HG02973 (cell line): ENCODE measurements around the gene TMEM161B.
"Not testable (repeated sequence)": the region's sequence is repeated elsewhere in the genome, so short reads cannot be mapped to it uniquely, and the experiment has no call there.

Source experiments
- ATAC-seq: cut with Tn5 transposase; IDR thresholded peaks from one replicate; pipeline ENCODE4 v1.9.1; 2021; ENCODE audit warnings: moderate library complexity; ENCODE audit not compliant: unreplicated experiment

Gene TMEM161B

DNA sequence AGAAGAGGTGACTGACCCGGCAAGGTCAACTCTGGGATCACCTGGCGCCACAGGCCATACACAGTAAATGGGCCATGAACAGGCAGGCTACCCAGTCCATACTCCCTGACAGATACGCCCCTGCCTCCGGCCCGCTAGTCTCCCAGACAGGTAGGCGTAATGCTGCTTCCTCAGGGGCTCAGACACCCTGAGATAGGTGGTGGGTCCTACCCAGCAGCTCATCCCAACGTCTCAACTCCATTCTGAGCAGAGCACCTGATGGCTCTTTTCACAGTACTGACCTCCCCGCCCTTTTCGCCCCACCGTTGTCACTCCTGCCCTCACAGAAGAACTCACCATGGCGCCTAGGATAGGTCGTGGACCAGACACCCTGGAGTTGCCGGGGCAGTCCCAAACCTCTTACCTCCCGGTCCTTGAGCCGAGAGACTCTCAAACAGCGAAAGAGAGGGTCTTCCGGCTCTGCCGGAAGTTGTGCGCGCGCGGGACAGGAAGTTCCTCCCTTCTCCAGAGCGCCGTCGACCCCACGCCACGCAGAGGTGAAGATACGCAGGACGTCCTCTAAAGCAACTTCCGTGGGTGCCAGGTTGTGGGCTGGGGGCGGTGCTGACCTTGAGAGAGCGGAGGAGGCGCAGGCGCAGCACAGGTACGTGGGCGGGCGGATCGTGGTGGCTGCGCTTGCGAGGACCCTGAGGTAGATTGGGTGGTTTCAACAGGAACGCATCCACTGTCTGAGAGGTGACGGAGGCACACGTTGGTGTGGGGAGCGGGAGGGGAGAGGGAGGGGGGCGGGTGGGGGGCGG is at the start of gene TMEM161B:
TMEM161B (minus strand) TSS at position 461 of the 800 bp plus-strand sequence; CDS start at position 339, 122 bp downstream.
- ATAC-seq = peak; percentile 99

DNA sequence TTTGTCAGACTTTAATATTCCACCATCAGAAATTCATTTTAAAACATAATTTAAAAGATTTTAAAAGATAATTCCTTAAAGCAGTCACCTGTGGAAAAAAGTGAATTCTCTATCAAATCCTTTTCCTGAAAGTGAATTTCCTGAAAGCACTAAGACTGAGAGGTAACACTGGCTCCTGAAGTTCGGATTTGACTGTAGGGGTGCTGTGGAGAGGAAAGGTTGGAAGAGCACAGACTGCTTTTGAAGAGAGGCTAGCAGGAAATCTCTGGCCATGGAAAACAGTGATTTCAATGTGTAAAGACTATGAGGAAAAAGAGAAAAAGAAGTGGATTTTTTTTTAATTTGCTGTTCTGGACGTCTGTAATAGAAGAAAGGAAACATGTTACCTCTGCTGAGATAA is 35.7 kb upstream of the TMEM161B start:
- no peak for ATAC-seq

- no peak for ATAC-seq
Observed at GRCh38 chr5:88298425-88298824, 29.8 kb upstream of the TMEM161B start.

GRCh38 chr5:88290801-88291200 is 22.2 kb upstream of the TMEM161B start:
- ATAC-seq = no peak

DNA sequence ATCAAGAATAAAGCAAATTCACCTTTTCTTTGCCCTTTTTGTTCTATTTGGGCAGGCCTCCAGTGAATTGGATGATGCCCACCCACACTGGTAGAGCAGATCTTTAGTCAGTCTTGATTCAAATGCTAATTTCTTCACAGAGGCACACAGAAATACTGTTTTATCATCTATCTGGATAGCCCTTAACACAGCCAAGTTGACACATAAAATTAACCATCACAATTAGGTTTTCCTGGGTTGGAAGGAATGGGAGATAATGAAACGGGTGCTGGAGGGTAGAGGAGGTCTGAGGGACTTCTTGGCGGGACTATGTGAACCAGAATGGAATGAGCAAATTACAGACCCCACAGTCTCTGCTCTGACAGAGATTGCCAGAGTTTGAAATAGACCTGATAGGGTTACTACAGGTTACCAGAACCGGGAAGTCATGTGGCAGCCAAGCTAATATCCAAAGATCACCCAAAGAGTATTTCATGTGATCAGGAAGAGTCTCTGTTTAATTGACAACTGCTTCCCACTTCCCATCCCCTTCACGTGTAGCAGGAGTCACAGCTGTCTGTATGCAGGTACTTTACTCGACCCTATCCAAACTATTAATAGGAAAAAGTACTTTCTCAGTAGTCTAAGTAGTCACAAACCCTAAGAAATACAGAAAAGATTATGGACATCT is 20.0 kb upstream of the TMEM161B start:
- no peak for ATAC-seq

- ATAC-seq = no peak
Observed at GRCh38 chr5:88287846-88288527, 19.3 kb upstream of the TMEM161B start.

DNA sequence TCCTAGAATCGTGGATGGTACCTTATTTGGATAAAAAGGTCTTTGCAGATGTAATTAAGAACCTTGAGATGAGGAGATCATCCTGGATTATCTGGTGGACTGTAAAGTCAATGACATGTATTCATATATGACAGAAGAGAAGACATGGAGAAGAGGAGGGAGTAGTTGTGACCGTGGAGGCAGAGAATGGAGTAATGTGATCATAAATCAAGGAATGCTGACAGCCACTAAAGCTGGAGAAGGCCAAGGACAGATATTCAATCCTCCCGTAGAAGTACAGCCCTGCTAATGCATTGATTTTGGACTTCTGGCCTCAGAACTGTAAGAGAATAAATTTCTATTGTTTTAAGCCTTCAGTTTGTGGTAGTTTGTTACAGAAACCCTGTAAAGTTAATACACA is 18.7 kb upstream of the TMEM161B start:
- no peak for ATAC-seq

DNA sequence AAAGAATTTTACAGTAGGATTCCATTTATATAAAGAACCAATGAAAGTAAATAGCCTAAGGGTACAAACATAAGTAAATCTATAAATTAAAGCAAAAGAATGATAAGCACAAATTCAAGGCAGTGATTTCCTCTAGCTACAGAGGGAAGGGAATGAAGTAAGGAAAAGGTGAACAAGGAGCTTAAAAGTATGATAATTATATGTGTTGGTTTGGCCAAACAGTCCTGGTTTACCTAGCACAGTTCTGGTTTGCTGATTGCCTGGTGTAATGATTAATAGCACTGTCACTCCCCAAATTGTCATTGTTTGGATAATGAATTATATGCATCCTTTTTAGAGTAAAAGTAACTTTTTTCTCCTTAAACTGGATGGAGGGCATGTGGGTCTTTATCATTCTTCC is 15.0 kb upstream of the TMEM161B start:
- no peak for ATAC-seq

DNA sequence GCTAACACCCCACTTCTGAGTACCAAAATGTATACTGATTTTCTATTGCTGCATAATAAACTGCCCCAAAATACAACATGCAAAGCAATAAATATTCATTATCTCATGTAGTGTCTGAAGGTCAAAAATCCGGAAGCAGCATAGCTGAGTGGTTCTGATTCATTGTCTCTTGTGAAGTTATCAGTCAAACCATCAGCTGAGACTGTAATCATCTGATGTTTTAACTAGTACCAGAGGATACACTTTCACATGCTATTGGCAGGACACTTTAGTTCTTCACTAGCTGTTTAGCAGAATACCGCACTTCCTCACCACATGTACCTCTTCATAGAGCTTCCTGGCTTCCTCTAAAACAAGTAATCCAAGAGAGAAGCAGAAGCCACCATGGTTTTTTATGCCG is 12.7 kb upstream of the TMEM161B start:
- ATAC-seq = no peak

- ATAC-seq = no peak
Observed at GRCh38 chr5:88279584-88279983, 10.9 kb upstream of the TMEM161B start.

DNA sequence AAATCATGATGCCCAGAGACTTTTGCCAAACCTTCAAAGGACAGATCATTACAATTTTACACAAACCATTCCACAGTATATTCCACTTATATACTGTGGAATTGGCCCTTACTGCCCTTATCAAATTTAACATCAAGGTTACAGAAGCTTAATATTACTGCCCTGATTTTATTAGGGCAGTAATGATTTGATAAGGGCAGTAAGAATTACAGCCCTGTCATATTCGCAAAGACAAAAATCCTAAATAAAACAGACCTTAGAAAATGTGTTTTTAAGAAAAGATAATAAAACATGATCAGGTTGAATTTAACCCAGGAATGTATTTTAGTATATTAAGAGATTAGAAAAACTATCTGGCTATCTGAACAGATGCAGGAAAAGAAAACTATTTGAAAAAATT is 7.7 kb upstream of the TMEM161B start:
- no peak for ATAC-seq

- no peak for ATAC-seq
Observed at GRCh38 chr5:88275581-88275980, 6.9 kb upstream of the TMEM161B start.

DNA sequence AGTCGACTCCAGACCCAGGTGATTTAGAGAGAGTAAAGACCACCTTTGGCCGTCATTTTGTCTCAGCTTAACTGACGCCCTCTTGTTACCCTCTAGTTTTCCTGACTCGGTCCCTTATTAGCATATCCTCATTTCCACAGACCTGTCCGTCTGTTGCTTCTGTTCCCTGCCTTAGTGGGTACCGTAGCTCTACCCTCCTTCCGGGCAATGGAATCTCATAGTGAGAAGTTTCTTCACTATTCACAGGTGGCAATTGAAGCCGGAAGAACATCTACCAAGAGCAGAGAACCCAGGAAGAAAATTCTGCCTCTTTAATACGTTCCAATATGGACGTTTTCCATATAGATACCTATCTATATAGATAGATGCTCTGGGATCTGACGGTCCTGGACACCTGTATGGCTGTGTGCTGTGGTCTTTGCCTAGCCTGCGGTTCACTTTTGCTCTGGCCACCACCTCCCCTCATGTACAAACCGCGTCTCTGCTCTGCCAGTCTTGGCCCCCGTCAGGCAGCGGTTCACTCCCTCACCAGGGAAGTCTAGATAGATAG is 652 bp upstream of the TMEM161B start:
- peak; percentile 8 for ATAC-seq

GRCh38 chr5:88264565-88264964 is 4.1 kb downstream of the TMEM161B start:
- not testable (repeated sequence) for ATAC-seq

DNA sequence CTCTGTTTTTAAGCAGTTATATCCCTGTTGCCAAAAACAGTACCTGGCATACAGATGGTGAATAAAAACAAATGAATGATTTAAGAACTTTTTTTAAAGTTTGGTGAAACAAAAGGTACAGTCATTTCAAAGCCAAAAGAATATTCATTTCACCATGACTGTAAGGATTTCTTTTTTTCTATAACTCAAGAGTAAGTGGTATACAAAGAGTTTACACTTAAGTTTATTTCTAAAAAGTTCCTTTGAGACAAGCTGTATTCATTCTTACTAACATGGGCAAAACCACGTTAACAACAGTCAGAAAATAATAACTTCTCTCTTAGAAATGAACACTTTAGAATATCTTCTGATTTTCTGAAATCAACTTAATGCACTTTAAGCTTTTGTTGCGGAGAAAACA is 5.3 kb downstream of the TMEM161B start:
- ATAC-seq = no peak

- no peak for ATAC-seq
Observed at GRCh38 chr5:88262116-88262515, 6.5 kb downstream of the TMEM161B start.

DNA sequence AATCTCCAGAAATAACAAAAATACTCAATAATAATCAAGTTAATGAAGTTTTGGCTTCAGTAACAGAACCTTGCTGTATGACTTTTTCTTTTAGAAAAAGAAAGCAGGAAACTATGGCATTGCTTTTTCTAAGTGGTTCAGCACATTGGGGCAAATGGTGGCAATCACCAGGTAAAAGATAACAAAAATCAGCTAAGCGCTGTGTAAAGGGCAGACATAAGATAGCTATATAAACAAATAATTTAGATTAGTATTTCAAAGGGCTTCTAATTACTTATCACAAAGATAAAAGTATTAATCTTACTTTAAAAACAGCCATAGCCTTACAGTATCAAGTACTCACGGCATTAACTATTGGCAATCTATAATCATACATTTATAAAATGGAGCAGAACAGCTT is 10.0 kb downstream of the TMEM161B start:
- no peak for ATAC-seq

- ATAC-seq = no peak
Observed at GRCh38 chr5:88256872-88257271, 11.8 kb downstream of the TMEM161B start.

DNA sequence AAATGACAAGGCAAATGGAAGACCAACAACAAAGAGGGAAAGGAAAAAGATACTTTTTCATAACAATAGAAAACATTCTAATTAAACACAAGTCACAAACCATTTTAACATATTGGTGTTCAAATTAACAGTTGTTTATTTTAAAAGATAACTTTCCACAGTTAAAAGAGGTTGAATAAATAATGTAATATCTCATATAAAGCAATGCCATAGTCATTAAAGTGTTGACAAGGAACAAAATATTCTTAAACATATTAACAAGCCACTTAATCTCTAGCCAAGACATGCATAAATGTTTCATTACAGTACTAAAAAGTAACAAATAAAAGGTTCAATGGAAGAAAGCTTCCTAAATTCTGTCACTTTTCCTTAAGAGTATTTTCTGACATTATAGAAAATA is 12.6 kb downstream of the TMEM161B start:
- ATAC-seq = no peak

GRCh38 chr5:88254320-88254719 is 14.3 kb downstream of the TMEM161B start:
- no peak for ATAC-seq

GRCh38 chr5:88251048-88251711 is 17.5 kb downstream of the TMEM161B start:
- ATAC-seq = peak; percentile 55
